Skeletal muscle cell (primary cell): ENCODE data around the gene IL34.

Experiments
- DNase-seq: peaks from one replicate; pipeline ENCODE4 v3.0.0-alpha.2; 2010; ENCODE audit warnings: low read depth
- H3K4me3 ChIP-seq: 2 replicates; pipeline ENCODE4 v1.5.1; 2011; ENCODE audit warnings: low read depth, mild to moderate bottlenecking, control low read depth, low read length, moderate library complexity

IL34 gene

DNA sequence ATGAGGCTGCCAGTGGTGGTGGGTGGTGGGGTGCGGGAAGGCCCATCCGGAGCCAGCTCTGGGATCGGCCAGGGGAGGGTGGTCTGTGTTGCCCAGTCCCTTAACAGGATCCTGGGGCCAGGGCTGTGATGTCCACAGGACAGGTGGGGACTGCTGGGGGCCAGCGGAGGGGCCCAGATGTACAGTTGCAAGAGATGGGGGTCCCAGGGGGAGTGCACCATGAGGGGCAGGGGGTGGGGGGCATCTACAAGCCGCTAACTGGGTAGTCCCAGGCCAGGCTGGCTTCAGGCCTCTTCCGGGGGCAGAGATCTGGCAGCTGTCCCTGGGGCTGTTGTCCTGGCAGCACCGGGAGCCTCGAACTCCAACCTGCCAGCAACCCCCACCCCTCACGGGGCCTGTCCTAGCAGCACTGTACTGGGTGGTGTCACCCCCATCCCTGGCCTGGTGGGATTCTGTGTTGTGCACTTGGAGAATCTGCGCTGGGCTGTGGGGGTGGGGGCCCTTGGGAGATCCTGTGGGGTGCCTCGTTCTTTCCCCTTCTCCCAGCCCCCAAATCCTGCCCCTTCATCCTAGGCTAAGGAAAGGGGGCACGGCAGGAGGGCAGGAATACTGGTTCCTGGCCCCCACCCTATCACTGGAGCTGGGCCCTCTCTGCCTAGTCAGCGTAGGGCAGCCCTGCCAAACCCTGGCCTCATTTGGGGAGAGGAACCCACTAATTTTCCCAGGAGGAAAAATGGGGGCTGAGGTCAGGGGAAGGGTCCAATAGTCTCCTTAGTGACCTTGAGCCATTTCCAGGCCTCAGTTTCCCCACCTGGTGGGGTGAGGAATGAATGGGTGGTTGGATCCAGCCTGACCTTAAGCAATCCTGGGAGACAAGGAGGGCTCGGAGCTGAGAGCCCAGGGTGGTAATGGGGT, 38.0 kb downstream of the IL34 start:
- DNase-seq, result no peak
- peak overlapping the region; percentile 83 for H3K4me3 ChIP-seq

DNA sequence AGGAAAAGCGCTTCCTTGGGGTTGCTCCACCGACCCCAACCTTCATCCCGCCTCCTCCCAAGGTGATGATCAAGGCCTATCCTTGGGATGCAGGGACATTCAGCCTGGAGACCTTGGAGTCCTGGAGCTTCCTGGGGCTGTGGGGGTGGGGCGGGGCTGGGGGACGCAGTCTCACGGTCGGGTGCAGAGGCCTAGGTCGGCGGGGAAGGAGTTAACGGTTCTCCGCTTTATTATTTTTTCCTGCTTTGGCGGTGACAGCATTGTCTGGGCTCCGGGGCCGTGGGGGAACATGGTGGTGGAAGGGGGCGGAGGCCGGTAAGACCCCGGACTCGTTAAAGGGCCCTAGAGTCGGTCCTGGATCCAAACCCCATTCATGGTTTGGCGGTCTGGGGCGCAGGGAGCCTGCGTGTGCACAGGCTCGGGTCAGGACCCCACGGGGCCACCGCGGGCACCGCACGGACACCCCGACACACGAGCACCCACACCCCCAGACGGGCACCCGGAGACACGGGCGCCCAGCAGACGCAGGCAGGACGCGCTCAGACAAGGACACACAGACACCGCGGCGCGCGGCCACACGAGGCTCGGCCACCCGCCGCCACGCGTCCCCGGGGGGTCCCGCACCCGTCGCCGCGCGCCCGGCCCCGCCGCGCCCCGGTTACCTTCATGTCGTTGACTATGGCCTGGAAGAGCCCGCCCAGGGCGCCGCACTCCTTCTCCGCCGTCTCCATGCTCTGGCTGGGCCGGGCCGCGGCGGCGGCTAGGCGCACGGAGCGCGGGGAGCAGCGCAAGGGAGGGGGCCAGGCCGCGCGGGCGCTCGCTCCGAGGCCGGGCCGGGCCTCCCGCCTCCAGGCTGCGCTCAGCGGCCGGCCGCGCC, 38.9 kb downstream of the IL34 start:
- peak overlapping the region; percentile 83 for H3K4me3 ChIP-seq
- no peak for DNase-seq

DNA sequence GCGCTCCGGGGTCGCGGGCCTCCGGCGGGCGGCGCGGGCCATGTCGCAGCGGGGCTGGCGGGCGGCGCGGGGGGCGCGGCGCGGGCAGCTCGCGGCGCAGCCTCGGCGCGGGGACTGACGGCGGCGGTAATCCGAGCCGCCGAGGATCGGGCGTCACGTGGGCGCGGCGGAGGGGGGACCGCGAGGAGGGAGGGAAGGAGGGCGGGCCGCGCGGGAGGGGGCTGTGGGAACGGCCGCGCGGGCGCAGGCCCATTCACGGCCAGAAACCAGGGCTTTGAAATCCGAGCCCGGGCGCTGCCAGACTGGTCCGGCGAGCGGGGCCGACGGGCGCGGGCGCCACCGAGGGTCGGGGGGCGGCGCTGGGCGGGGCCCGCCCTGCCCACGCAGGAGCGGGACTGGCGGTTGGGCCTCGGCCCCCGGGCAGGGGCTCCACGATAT, 39.6 kb downstream of the IL34 start, which contains the start of gene MTSS2:
MTSS2 (minus strand) TSS at position 116 of the 438 bp plus-strand sequence. CDS start 262 bp downstream, outside the sequence.
- H3K4me3 ChIP-seq, result peak within 1 kb of the TSS; percentile 83
- peak; percentile 67 for DNase-seq

DNA sequence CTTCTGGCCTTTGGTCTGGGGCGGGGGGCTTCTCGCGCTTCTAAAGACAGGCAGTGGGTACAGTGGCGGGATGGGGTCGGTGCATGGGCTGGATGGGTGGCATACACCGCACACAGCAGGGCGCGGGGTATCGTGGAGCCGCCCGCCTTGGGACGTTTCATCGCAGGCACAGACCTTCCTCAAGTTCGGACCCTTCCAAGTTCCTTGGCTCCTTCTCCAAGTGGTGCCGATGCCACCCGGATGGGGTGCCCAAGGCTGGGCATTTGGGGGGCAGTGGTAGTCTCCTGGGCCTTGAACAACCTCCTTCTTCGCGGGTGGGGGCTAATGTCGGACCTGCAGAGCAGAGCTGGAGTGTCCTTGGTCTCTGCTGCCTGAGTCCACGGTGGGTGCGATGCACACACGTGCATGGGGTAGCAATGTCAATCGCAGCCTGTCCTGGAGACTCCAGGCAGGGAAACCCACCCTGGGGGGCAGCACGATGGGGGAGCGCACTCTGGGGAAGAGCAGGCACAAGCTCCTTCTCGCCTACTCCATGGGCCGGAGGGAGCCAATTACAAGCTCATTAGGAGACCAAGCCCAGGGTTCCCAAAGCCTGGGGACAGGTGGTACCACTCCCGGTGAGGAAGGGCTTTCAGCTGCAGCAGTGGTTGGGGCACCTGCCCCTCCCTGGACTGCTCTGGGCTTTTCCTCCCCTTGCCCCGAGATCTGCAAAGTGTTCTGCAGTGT, 40.2 kb downstream of the IL34 start:
- peak overlapping the region; percentile 46 for H3K4me3 ChIP-seq
- no peak for DNase-seq

DNA sequence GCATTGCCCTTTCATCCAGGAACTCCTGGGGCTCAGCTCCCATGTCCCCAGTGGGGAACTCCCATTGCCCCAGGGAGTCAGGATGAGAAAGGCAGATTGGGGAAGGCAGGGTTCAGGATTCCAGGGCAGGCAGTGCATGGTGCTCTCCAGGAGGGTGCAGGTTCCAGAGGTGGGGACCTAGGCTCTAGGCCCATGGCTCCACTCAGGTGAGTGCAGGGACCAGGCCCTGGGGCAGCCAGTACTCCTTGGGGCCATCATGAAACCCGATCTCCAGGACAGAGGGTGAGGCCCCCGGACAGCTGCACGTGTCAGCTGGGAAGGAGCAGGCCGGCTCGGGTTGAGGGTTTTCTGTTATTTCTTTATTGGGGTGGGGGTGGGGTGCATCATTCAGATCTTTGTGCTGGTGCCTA, 40.7 kb downstream of the IL34 start:
- peak overlapping the region; percentile 46 for H3K4me3 ChIP-seq
- DNase-seq, result no peak

DNA sequence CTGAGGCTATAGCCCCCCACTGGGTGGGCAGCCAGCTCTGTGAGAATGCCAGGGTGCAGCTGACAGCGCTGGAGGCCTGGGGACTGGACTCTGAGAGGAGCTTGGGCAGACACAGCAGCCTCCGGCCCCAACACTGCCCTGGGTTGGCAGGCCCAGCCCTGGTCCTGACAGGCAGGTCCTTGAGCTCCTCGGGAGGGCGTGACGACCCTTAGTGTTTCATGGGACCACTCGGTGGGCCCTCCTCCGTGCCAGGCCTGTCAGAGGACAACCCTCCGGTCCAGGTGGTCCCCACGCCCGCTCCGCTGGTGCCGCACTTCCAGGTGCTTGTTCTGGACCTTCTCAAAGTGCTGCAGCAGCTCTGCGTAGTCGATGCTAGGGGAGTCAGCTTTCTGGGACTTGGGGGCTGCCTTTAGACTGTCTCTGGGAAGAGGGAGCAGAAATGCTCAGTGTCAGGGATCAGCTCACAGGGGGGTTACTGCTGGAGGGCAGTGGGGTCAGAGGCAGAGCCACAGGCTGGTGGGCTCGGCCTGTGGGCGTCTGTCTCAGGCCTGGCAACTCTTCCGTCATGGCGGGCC, 41.4 kb downstream of the IL34 start:
- DNase-seq, result no peak

DNA sequence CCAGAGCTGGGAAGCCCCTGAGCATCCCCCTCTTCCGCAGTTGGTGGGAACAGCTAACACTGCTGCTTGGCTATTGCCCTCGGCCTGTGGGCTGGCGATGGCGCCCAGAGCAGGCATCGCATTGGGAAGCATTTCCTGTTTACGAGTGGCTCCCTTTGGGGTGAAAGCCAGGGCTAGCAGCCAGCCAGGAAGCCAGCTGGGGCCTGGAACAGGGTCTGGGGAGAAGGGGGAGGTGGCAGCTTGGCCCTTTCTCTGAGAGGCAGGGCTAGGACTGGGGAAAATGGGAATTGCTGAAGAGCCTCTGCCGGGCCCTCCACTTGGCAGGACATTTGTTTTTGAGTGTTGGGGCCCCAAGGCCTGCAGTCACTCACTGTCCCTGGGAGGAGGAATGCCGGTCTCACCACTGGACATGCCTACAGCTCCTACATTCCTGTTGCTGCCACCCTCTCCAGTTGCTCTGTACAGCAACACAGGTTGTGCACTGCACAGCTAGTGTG, 41.9 kb downstream of the IL34 start:
- DNase-seq, result no peak
- H3K4me3 ChIP-seq, result no peak overlapping the region

More for the DNA sequence above, 41.4 kb downstream of the IL34 start:
- no peak overlapping the region for H3K4me3 ChIP-seq

DNA sequence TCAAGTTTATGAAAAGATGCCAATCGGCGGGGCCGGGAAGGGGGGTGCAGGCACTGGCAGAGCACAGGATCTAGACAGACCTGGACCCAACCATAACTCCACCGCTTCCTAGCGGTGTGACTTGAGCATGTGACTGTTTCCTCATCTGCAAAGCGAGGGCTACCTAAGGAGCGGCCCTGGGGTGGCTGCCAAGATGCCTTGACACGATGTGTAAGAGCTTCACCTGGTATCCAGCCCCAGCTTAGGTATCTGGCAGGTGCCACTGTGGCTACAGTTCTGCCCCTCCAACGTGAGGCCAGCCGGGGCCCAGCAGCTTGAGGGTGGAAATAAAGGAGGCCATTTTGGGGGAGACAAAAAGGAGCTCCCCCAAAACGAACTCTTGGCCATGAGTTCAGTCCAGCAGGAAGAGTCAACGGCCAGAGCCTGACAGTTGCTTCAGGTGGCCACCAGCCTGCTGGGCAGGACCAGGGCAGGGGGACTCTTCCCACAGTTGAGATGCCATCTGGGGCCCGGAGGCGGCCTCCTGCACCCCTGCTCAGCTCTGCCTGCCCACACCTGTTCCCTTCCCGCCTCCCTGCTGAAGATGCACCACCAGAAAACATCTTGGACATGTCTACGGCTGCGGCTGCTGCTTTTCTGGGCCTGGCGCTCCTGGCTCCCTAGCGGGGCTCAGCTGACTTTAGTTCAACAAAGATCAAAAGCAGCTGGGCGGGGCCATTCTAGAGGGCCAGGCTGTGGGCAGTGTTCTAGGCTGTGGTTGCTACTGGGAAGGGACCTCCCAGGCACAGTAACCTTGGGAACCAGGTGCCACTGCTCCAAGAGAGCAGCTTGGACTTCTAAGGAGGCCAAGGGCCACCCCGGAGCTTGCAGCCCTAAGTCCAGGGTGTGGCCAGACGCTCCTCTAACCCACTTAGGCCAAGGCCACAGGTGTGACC, 42.9 kb downstream of the IL34 start:
- no peak for DNase-seq
- no peak overlapping the region for H3K4me3 ChIP-seq

DNA sequence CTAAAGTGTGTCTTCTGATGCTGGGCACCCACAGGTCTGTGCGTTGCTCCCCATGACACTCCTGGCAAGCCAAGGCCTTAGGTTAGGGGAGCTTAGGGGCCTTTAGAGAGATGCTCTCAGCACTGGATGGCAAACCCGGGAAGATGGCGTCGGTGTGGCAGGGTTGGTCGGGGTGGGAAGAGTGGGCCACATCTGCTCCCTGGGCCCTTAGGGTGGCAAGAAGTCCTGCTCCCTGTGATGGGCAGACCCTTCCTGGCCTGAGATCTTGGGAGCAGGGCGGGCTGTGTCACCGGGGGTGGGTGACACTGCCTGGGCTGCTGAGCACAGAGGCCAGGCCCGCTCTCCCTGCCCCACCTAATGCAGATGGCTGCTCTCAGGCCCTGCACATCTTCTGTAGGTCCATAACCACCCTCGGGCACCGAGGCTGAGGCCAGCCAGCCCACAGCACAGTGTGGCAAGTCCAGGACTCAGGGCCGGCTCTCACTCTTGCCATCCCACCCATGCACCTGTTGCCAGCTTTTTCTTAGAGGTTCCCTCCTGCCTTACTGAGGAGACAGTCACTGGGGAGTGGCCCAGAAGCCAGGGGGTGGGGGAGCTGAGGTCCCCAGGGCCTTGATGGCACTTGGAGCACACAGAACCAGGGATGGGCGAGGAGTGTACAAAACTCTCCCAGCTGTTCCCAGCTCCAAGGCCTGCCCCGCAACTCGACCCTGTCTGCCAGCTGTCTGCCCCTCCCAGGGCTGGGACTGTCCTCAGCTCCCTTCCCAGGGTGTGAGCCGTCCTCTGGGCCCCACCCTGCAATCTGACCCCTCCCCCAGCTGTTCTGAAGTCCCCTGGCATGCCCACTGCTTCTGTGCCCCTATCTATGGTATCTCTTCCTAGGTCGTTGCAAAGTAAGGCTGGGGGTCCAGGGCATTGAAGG, 43.9 kb downstream of the IL34 start:
- no peak for DNase-seq

DNA sequence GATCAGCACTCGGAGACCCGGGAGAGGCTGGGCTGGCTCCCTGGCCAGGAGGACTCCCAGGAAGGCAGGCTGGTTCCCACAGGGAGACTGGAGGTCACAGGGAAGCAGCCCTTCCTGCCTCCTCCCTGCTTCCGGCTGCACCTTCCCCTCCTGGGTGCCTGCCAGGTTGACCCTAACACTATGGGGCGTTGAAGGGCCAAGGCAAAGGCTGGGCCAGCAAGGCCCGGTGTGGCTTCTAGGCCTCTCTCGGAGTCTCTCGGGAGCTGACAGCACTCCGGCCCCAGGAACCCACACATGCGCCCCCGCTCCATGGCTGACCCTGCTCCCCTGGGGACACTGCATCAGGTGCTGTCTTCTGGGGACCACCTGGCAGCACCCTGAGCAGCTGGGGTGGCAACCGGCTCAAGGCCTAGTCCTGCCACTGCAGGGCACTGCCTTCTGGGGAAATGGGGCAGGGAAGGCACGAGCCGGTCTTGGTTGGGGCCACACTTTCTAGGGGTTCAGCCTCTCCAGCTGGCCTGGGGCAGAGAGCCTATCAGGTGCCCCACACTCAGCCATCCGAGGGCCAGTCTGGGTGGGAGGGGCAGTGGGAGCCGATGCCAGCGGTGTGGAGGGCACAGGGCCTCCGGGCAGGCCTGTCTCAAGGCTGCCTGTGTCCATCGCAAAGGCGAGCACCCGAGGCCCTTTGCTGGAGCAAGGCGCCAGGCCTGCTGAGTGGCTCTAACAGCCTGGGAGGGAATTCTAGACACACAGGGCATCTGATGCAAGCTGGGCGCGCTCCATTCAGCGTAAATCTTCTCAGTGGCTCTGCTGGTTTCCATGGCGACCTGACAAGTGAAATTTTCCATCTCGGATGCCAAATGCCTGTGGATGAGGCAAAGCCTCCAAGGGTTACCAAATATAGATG, 45.1 kb downstream of the IL34 start:
- DNase-seq, result peak; percentile 81
- H3K4me3 ChIP-seq, result no peak overlapping the region

More for the DNA sequence above, 43.9 kb downstream of the IL34 start:
- no peak overlapping the region for H3K4me3 ChIP-seq

DNA sequence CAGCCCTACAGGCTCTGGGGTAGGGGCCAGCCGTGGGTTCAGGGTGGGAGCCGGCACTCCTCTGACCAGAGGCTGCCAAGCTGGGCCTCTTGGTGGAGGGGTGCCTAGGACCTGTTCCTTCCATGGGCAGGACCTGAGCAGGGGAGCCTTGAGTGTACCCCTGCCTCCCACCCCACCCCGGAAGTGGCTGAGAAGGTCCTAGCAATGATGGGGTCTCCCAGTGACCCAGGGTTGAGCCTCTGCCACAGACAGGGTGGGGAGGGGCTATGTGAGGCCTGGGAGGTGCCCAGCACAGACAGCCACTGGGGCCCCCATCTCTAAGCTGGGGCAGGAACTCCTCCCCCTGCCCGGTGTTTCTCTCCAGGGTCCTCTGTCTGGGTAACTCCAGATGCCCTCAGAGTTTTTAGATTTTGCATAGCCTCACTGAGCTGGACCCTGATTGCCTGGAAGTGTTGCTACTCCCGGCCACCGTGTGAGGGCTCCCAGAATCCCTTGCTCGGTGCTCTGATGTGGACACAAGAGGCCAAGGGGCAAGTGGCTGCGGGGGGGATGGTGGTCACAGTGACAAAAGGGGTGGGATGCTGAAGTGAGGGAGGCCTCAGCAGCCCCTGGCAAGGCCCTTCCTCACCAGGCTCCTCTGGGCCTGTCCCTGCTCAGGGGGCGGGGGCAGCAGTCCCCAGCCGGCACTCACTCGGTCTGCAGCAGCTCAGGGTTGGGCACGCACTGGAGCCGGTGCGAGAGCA, 45.9 kb downstream of the IL34 start:
- DNase-seq, result no peak
- no peak overlapping the region for H3K4me3 ChIP-seq

DNA sequence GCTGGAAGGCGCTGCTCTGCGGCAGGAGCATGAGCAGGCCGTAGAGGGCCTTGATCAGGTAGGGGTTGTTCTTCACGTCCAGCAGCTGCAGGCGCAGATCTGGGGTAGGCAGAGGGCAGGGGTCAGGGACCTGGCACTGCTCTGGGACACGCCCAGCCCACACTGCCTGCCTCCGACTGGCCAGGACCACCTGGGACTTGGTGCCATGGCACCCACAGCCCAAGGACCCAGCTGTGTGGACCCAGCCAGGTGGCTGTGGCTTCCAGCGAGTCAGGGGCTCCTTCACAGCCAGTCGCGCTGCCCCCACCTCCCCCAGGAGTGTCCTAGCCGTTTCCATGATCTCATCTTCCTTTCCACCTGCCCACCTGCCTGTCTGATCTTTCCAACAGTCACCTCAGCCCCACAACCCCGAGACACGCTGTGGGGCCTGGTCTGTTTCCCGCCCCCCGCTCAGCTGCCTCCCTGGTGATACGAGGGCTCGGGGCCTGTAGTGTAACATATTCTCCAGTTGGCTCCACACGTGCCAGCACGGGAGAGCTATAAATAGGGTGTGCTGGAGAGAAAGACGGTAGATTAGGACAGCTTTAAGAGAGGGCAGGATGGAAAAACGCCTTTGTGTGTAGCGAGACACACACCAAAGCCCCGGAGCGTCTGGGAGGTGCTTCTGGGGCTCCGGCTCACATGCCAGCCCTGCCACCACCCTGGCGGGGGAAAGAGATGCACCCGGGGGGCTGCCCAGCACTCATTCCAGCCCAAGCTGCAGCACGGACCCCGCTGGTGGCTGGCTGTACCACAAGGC, 46.7 kb downstream of the IL34 start:
- no peak for DNase-seq
- no peak overlapping the region for H3K4me3 ChIP-seq

DNA sequence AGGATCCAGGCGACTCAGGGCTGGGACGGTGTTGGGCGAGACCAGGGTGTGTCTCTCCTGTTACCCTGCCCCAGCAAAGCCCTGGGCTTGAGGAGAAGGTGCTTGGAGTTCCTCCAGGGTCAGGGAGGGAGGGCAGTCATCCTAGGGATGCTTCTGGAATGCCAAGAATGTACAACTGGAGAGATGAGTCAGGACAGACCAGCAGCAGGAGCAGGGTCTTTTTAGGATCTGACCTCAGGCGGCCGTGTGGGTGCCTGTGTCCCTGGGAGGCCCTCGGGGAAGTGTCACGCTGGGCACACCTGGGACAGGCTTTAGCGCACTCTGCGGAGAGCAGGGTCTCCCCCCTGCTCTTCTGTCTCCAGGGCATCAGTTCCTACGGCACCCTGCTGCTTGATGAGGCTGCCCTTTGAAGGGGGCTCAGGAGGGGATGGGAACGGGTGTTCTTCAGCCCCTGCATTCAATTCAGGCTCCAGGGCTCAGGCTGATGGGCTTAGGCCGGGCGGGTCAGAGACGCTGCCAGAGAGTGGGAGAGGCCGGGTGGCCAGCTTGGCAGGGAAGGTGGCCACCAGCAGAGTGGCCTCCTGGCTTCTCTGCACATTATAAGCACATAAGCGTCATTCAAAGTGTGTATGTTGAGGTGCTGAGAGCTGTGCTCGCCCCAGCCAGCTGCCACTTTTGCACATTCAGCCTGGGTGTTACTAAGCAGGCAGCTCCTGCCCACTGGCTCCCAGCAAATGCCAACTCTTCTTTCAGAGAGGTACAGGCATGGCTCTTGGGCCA, 47.9 kb downstream of the IL34 start:
- H3K4me3 ChIP-seq, result no peak overlapping the region

DNA sequence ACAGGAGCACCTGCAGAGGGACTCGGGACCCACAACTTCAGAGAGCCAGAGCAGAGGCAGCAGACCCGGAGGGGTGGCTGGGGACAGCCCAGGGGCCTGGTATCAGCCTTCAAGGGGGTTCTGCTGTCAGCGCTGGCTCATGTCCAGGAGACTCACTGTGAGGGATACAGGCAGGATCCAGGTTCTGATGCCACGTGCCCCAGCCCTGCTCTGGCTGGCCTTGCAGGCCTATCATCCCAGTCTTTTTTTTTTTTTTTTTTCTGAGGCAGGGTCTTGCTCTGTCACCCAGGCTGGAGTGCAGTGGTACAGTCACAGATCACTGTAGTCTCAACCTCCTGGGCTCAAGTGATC, 48.5 kb downstream of the IL34 start:
- no peak overlapping the region for H3K4me3 ChIP-seq

More for the DNA sequence above, 47.9 kb downstream of the IL34 start:
- DNase-seq, result no peak

More for the DNA sequence above, 48.5 kb downstream of the IL34 start:
- no peak for DNase-seq
